Hippocampal formation (tissue), 2 donors: ENCODE data around the gene AHCYL1.
"Not testable (repeated sequence)": the region's sequence is repeated elsewhere in the genome, so short reads cannot be mapped to it uniquely, and the experiment has no call there.

Source experiments
- DNase-seq, 2 donors: peaks; one replicate each; lab custom pipeline; 2025; lab: John Stamatoyannopoulos, UW

The AHCYL1 gene

DNA sequence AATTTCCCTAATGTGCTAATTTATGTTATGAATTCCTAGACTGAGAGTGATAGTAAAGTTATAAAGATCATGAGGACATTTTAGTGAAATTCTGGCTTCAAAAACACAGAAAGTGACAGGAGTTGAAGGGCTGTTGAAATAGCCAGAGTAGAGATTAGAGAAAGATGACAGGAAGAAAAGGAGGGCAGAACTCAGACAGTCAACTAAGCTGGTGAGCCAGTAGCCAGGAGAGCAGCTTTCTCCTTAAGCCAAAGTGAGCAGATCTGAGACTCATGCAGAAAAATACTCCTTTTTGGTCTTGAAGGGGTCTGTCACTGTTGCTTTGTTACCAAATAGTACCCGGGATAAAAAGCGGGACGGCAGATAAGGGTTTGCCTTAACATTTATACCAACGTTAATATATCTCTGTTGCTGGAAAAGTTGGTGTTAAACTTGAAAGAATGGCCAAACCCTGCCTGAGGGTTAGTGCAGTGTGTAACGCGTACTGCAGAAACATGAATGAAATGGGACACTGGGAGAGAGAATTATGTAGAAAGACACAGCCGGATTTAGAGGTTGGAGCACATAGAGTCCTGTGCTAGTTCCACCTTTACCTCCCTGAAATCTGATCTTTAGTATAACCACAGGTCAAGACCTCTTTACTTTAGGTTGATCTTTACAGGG is 12.8 kb downstream of the AHCYL1 start:
- no peak for DNase-seq

DNA sequence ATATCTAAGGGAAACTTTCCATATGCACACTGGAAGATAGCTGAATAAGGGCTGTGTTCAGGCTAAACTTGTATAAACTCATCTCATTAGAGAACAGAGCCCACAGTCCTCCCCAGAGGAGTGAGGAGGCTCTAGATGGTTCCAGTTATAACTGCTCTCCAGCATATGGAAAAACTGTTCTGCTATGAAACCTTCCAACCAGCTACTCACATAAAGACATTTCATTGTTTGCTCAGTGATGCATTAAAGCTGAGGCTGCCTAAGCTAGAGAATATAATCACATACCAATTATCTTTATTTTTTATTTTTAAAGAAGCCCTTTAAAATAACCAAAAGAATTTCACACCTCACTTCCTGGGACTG is 13.3 kb downstream of the AHCYL1 start:
- no peak for DNase-seq

DNA sequence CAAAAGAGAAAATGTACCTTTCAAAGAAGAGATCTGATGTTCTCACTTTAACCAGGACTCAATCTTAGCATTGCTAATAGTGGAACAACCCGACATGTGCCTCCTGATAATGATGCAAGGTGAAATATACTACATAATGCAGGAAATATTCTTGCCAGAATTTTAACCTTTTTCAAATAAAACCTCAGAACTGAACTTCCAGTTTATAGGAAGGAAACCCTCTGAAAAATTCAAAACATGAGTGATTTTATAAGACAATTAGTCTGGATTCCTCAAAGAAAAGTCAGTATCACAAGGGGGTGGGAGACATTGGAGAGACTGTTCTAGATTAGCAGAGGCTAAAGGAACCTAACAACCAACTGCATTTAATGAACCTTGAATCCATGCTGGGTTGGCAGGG is 18.1 kb downstream of the AHCYL1 start:
- no peak for DNase-seq

DNA sequence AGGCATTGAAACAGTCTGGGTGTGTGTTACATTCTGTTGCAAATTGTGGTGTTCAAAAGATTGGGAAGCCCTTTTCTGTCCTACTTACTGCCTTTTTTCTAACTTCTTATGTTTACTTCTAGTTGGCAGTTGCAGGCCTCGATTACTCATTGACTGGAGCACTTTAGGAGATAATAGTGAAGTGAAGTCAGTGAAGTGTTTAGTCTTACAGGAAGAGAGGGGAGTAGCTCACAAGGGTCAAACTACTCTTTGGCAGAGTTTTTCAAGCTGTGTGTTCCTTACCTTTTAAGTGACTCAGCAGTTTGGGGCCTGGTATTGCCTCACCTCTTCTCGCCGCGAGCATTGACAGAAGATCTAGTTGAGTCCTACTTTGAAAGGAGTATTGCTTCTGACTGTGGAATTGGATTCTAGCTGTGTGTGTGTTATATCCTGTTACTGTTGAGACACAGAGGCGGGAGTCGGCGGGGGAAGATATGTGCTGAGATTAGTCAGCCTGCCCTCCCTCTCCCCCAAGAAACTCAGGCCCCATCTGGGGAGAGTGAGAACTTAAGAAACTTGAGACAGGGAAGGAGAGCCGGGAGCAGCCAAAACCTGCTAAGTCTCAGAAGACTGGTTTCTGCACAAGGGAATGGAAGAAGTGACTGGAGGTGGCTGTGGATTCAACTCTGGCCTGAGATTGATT is 19.3 kb downstream of the AHCYL1 start:
- no peak for DNase-seq

DNA sequence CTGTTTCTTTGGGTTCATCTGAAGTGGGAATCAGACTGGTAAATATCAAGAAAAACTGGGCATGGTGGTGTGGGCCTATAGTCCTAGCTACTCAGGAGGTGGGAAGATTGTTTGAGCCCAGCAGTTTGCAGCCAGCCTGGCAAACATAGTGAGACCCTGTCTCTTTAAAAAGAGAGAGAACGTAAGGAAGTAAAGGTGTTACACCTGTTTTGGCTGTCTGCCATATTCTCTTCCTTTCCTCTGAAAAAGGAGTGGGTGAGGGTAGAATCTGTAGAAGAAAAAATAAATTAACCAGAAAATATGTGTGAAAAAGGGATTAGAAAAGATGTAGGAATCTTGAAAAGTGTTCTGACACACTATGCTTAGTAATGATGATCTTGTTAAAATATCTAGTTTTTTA is 20.0 kb downstream of the AHCYL1 start:
- no peak for DNase-seq

DNA sequence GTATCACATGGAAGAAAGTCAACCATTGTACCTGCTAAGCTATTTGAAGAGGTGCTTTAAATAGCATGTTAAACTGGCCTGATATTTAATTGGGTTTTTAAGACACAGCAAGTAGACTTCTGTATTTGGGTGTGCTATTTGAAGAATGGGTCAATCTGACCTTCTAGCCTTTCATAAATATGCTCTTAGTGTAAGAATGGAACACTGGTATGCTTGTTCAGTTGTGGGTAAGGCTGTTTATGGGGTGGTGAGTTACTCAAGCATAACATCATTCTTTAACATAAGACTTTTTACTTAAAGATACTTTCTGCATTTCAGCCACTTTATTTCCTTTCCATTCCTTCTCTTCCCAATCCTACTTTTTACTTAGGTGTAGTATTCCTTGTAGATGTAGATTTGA is 21.4 kb downstream of the AHCYL1 start:
- no peak for DNase-seq

DNA sequence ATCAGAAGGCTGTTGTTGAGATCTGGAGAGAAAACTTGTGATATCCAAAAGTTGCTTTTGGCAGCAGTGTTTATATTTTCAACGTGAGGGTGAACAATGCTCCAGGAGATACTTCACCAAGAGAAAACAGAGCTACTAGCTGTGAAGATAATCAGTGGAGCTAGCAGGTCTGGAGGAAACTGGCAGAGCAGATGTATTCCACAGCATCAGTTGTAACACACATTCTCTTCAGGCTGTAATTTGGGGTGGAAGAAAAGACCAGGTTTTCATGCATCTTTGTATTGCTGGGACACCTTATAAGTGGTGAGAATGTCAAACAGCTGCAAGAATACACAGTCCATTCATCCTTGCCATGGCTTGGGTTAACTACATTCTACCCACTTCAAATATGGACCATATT is 22.0 kb downstream of the AHCYL1 start:
- no peak for DNase-seq

DNA sequence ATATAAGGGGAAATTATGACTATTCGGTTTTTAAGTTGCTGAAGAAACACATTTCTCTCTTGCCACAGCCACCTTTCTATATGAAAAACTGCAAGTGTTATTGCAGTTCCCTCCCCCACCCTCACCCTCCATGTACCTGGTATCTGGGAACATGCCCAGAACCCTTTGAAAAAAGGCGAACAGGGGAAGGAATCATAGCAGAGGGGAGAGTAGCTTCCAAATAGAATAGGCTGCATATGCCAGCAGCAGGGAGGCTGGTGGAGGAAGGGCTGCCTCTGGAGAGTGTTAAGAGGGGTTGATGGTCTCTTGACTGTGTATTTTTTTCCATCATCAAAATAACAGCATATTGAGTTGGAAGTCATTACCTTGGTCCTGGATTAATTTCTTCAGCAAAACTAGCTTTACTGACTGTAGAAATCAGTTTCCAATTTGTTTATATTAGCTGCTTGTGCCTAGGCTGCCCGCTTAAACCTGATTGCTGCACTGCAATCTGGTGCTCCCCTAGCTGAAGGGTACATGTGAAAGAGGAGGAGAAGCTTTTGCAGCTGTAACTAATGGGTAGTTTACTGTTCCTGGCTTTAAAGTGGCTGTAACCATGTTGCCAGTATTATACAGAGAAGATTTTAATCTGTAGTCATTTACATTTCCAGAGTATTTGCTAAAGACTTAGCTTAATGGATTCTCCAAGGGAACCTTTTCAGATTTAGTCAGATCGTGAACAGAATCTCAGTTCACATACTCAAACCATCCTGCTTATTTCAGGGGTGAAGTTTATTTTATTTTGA is 22.7 kb downstream of the AHCYL1 start:
- no peak for DNase-seq

DNA sequence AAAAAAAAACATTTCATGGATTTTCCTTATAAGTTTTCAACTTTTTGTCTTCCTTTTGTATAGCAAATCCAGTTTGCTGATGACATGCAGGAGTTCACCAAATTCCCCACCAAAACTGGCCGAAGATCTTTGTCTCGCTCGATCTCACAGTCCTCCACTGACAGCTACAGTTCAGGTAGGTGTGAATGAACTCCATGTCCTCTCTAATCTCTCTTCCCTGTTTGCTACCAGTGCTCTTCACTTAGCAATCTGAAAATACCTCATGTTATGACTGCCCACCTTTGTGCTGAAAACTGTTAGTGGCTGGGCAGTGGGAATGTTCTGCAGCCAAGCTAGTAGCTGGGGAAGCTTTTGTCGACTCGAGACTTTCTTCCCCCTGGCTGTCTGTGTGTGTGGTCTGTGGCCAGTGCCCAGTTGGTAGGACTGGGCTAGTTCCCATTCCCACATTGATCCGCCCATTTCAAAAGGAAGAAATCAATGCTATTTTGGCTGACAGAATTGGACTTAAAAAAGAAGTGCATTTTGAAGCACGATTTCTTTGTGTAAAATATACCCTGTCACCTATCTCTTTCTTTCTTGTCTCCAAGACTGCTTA is 24.5 kb downstream of the AHCYL1 start:
- DNase-seq: no peak

DNA sequence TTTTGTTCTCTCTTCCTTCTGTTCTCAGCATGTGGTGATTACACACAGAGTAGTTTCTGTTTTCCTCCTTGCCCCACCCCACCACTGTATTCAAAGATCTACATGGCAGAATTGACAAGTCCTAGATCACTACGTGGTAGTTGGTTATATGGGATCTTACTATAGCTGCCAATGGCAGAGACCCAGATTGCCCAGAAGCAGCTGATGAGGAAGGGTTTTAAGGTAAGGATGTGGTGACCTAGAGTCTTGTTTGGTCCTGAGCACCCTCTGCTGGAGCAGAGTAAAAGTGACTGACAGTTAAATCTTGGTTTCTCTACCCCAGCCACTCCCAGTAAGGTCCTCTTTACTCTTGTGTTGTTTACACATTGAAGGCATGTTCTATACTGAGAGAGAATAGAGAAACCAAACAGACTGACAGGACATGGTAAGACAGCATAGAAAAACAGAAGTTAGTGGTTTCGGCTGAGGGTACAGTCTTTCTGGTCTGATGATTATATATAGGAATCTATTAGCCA is 27.0 kb downstream of the AHCYL1 start:
- peak in 1 of 2 donors; percentile 49 for DNase-seq

DNA sequence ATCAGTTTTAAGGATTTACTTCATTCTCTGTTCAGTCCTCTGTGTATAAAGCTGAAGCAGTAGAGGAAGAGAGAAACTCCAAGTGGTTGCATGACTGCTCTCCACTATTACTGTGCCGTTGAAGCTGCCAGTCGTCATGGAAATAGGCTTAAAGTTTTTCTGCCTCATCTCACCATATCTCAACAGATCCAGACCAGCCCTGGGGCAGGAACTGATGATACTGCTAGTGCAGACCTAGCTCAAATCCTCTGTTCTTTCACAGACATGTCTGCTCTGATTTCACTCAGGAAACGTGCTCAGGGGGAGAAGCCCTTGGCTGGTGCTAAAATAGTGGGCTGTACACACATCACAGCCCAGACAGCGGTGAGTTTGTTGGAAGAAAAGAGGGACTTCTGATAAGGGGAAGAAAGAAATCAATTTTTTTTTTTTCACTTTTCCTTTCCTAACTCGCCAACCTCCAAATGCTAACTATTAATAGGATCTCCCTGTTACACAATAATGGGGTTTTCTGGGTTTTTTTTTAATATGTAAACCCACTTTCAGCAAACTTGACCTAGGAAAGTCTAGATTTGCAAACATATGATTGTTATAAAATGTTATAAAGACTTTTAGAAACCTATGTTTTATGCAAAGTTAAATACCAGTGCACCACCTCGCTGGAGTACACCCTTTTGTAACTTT is 27.7 kb downstream of the AHCYL1 start:
- no peak for DNase-seq

DNA sequence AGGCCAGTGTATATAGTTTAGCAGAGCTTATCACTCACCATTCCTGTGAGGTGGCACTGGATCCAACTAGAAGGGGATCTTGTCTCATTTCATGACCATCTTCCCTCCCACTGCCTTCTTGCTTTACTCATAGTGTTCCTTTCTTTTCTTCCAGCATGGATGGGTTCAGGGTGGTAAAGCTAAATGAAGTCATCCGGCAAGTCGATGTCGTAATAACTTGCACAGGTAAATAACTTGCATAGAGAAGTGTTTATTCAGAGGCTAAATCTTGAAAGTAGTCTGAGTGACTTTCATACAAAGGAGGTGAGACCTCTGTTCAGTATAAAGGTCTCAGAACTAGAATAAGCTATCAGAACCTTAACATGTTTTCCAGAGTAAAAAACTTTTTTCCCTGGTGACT is 33.2 kb downstream of the AHCYL1 start:
- DNase-seq: no peak

DNA sequence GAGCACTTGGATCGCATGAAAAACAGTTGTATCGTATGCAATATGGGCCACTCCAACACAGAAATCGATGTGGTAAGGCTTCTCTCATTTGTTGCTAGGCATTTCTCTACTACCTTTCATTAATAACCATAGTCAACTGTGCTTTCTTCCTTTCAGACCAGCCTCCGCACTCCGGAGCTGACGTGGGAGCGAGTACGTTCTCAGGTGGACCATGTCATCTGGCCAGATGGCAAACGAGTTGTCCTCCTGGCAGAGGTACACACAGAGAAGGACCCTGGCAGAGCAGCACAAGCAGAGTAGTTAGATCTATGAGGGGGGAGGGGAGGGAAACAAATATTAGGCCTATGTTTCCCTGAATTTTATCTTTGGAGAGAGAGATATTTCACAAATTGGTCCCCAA is 33.8 kb downstream of the AHCYL1 start:
- no peak for DNase-seq

DNA sequence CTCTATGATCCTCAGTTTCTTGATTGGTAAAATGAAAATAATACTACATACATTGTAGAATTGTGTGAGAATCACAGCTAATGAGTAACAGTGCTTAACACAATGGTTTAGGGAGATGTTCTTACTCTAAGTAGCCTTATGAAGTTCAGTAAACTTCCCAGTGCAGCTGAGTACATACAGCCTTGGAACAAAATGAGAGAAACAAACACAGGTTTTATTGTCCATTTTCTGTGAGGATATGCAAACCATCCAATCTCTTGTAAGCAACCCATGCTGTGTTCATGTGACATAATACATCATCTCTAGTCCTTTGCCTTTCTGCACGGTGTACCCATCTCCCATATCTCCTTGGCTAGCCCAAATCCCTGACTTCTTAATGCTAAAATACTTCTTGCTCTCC is 35.2 kb downstream of the AHCYL1 start:
- DNase-seq: no peak

DNA sequence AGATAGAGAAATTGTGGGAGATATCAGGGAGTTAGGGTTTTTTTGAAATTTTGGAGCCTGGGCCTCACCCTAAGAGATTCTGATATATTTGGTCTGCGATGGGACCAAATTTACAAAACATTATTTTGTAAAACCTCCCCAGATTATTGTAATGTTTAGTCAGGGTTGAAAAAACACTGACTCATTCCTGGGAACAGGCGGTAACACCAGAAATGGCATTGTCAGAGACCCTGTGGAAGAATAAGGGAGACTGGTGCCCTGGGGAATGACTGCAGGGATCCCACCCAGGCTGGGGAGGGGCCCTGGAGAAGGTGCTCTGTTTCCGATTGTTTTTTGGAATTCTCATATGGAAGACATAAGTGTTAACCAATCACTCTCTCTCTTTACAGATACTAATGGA is 36.7 kb downstream of the AHCYL1 start:
- DNase-seq: no peak

DNA sequence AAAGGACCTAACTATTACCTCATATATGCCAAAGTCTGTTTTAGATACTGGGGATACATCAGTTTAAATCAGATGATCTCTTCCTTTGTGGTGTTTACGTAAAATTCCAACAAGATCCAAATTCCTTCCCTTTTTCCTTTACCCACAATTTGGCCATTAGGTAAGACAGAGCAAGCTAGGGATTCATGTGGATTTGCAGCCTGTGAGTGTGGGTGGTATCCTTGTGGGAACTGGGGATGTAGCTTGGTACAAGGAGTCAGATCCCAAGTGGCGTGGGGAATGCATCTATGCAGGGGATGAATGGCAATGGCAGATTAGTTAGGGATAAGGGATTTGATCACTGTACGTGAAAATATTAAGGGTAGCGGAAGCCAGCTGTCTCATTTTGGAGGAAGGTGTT is 40.0 kb downstream of the AHCYL1 start:
- DNase-seq: no peak

DNA sequence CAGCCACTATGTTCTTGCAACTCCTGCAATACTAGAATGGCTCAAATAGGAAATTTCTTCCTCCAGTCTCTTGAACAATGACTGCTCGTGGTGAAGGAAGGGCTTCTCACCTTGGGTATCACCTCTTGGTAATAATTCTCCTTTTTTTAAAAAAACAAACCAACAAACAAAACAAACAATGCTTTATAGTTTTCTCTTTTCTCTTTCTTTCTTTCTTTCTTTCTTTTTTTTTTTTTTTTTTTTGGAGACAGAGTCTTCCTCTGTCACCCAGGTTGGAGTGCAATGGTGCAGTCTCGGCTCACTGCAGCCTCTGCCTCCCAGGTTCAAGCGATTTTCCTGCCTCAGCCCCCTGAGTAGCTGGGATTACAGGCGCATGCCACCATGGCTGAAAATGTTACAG is 46.1 kb downstream of the AHCYL1 start:
- DNase-seq: not testable (repeated sequence)

DNA sequence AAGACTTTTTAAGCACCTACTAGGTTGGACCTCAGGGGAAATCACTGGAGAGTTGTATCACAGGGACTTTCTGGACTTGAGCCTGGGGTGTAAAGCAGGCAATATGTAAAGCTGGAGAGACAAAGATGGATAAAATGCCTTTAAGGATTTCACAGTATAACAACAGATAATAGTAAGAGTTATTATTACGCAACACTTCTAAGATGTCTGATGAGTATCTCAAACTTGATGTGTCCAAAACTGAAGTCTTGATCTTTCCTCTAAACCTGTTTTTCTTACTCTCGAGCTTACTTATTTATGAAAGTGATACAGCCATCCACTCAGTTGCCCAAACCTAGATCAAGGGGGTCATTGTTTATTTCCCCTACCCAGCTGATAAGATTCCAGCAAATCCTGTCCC is 47.8 kb downstream of the AHCYL1 start:
- DNase-seq: no peak

DNA sequence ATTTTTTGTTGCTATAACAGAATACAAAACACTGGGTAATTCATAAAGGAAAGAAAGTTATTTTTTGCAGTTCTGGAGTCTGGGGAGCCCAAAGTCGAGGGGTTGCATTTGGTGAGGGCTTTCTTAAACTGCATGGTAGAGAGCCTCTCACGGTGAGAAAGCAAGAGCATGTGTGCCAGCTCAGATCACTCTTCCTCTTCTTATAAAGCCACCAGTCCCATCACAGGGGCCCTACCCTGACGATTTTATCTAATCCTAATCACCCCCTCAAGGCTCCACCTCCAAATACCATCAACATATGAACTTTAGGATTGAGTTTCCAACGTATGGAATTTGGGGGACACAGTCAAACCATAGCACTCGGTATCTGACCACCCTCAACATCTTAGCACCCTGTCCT is 48.9 kb downstream of the AHCYL1 start:
- no peak for DNase-seq

DNA sequence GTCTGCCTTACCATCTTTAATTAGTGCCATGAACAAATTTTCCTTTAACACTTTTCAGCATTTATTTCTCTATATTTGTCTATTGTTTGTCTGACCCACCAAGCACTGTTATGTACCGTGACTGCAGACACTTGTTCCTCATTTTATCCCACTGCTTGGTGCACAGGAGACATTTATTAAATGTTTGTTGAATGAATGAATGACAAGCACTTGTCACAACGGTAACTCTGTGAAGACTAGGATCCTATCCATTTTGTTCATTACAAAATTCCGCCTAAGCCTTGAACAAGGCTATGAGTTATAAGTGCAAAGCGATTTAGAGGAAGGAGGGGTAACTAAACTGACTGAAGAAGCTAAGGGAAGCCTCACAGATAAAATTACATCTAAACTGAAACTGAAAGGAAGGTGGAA is 49.5 kb downstream of the AHCYL1 start:
- DNase-seq: no peak

DNA sequence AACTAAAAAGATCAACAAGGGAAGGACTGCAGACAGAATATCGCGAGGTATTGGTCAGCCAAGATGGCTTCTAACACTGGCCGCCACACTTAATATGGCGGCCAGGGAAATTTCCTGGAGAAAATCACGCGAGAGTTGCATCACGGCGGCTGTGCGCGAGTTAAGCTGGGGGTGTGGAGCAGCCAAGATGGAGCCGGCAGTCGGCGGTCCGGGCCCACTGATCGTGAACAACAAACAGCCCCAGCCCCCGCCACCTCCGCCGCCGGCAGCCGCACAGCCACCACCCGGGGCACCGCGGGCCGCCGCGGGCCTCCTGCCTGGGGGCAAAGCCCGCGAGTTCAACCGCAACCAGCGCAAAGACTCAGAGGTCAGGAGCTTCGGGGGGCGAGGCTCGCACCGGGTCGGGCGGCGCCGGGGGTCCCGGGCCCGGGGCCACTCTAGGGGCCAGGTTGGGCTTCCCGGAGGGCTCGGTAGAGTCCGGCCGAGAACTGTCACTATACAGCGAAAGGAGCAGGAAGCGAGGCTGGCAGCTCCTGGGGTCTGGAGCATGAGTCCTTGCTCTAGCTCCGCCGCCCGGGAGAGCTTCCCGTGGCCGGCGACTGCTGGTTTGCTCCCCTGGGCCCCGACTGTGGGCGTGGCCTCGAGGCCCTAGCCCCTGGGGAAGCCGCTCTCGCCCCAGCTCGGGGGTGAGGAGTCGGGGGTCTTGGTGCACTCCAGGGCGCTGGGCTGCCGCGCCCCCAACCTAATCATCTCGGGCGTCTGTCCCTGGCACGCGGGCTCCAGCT is 50.1 kb downstream of the AHCYL1 start, which contains the start of gene STRIP1:
TSS of gene STRIP1 (plus strand) at position 174 of the 785 bp plus-strand sequence. CDS start at position 188, 14 bp downstream.
- peak; percentile 81 to 91 for DNase-seq
